IMR-90 (cell line): ENCODE data around the gene GPR153.

ENCODE experiments used
- BHLHE40 ChIP-seq: fragments of 150-350 bp; IDR thresholded peaks from 2 replicates; pipeline ENCODE4 v1.6.1; 2016; ENCODE audit warnings: mild to moderate bottlenecking, low read depth, low read length
- CHD1 ChIP-seq: IDR thresholded peaks from 2 replicates; pipeline ENCODE4 v1.6.1; 2012; ENCODE audit warnings: low read depth, low read length, improper control_type of control experiment
- CTCF ChIP-seq: conservative IDR thresholded peaks from 2 replicates; pipeline ENCODE4 v1.5.1; 2012; ENCODE audit warnings: mild to moderate bottlenecking, low read depth, low read length, improper control_type of control experiment
- ELK1 ChIP-seq: fragments of 150-350 bp; IDR thresholded peaks from 2 replicates; pipeline ENCODE4 v1.6.1; 2016; ENCODE audit warnings: low read depth, mild to moderate bottlenecking, low read length, moderate library complexity, borderline replicate concordance
- FOS ChIP-seq: fragments of 150-350 bp; IDR thresholded peaks from 2 replicates; pipeline ENCODE4 v1.6.1; 2016; ENCODE audit warnings: low read depth, low read length
- MAFK ChIP-seq: IDR thresholded peaks from 2 replicates; pipeline ENCODE4 v1.6.1; 2012; ENCODE audit warnings: low read depth, low read length, improper control_type of control experiment
- MXI1 ChIP-seq: IDR thresholded peaks from 2 replicates; pipeline ENCODE4 v1.6.1; 2012; ENCODE audit warnings: low read depth, mild to moderate bottlenecking, low read length, moderate library complexity, borderline replicate concordance
- POLR2A ChIP-seq: IDR thresholded peaks from 2 replicates; pipeline ENCODE4 v1.6.1; 2012; ENCODE audit warnings: mild to moderate bottlenecking, low read depth, low read length
- RAD21 ChIP-seq: IDR thresholded peaks from 2 replicates; pipeline ENCODE4 v1.6.1; 2012; ENCODE audit warnings: low read length, improper control_type of control experiment
- RCOR1 ChIP-seq: IDR thresholded peaks from 2 replicates; pipeline ENCODE4 v1.6.1; 2012; ENCODE audit warnings: mild to moderate bottlenecking, low read length, improper control_type of control experiment; ENCODE audit not compliant: insufficient replicate concordance
- RFX5 ChIP-seq: IDR thresholded peaks from 2 replicates; pipeline ENCODE4 v1.8.0; 2012; ENCODE audit warnings: low read depth, mild to moderate bottlenecking, low read length, moderate library complexity
- USF2 ChIP-seq: fragments of 150-350 bp; IDR thresholded peaks from 2 replicates; pipeline ENCODE4 v1.6.1; 2017; ENCODE audit warnings: mild to moderate bottlenecking, antibody characterized with exemption, low read length, low read depth

- TF ChIP-seq CTCF (no peak), RAD21 (no peak), BHLHE40 (no peak), ELK1 (no peak), FOS (no peak), POLR2A (no peak), RCOR1 (no peak), USF2 (no peak), RFX5 (no peak), MXI1 (no peak), MAFK (no peak), CHD1 (no peak)
Measured at GRCh38 chr1:6287431-6287886, 26.6 kb upstream of the GPR153 start.
